Duodenal mucosa (tissue), 2 donors: ENCODE data around the gene SOX18.
"Not testable (repeated sequence)": the region's sequence is repeated elsewhere in the genome, so short reads cannot be mapped to it uniquely, and the experiment has no call there.

Experiments
- H3K27ac ChIP-seq: one replicate; pipeline ENCODE4 v1.7.0; 2013; ENCODE audit warnings: low read depth, low read length
- H3K27me3 ChIP-seq, 2 donors: one replicate each; pipeline ENCODE4 v1.7.0; 2013; ENCODE audit warnings: low read length in 2 of 2, control low read depth in 1 of 2; ENCODE audit not compliant: insufficient read depth in 2 of 2, control insufficient read depth in 1 of 2
- H3K36me3 ChIP-seq, 2 donors: one replicate each; pipeline ENCODE4 v1.7.0; 2013; ENCODE audit warnings: low read length in 2 of 2, control low read depth in 1 of 2; ENCODE audit not compliant: insufficient read depth in 2 of 2, control insufficient read depth in 1 of 2
- H3K4me1 ChIP-seq, 2 donors: one replicate each; pipeline ENCODE4 v1.7.0; 2013; ENCODE audit warnings: low read length in 2 of 2, control low read depth in 1 of 2; ENCODE audit not compliant: insufficient read depth in 2 of 2, control insufficient read depth in 1 of 2
- H3K4me3 ChIP-seq, 2 donors: one replicate each; pipeline ENCODE4 v1.7.0; 2013; ENCODE audit warnings: low read length in 2 of 2, low read depth in 1 of 2
- H3K9ac ChIP-seq, 2 donors: one replicate each; pipeline ENCODE4 v1.7.0; 2013; ENCODE audit warnings: low read length in 2 of 2, low read depth in 1 of 2
- H3K9me3 ChIP-seq, 2 donors: one replicate each; pipeline ENCODE4 v1.7.0; 2013; ENCODE audit warnings: low read length in 2 of 2, control low read depth in 1 of 2; ENCODE audit not compliant: control insufficient read depth in 1 of 2

SOX18 gene

GRCh38 chr20:64021124-64021975 lies 28.1 kb downstream of the SOX18 start:
- Histone ChIP-seq H3K4me3 (no peak overlapping the region), H3K27ac (no peak overlapping the region), H3K27me3 (no peaks in the 10 kb centered on the region), H3K9ac (no peak overlapping the region), H3K4me1 (peaks cover 17 to 19% of the 10 kb centered on the region in 2 donors), H3K36me3 (peaks cover 57 to 86% of the 10 kb centered on the region in 2 donors), H3K9me3 (no peaks in the 10 kb centered on the region)

DNA sequence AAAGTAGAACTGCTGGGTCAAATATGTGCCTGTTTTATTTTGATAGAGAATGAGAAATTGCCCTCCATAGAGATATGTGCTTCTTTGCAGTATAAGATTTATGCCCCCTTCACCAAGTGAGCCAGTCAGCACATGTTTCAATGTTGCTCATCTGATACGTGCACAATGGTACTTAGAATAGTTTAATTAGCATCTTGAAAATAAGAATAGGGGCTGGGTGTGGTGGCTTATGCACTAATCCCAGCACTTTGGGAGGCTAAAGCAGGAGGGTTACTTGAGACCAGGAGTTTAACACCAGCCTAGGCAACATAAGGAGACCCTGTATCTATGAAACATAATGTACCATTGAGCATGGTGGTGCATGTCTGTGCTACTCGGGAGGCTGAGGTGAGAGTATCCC lies 33.8 kb downstream of the SOX18 start:
- H3K9ac ChIP-seq: no peak overlapping the region
- peaks cover 45 to 74% of the 10 kb centered on the region in 2 donors for H3K36me3 ChIP-seq
- H3K4me3 ChIP-seq: no peak overlapping the region
- H3K4me1 ChIP-seq: no peaks in the 10 kb centered on the region
- H3K27me3 ChIP-seq: no peaks in the 10 kb centered on the region
- H3K9me3 ChIP-seq: peaks cover 0 to 1% of the 10 kb centered on the region in 2 donors
- H3K27ac ChIP-seq: no peak overlapping the region

DNA sequence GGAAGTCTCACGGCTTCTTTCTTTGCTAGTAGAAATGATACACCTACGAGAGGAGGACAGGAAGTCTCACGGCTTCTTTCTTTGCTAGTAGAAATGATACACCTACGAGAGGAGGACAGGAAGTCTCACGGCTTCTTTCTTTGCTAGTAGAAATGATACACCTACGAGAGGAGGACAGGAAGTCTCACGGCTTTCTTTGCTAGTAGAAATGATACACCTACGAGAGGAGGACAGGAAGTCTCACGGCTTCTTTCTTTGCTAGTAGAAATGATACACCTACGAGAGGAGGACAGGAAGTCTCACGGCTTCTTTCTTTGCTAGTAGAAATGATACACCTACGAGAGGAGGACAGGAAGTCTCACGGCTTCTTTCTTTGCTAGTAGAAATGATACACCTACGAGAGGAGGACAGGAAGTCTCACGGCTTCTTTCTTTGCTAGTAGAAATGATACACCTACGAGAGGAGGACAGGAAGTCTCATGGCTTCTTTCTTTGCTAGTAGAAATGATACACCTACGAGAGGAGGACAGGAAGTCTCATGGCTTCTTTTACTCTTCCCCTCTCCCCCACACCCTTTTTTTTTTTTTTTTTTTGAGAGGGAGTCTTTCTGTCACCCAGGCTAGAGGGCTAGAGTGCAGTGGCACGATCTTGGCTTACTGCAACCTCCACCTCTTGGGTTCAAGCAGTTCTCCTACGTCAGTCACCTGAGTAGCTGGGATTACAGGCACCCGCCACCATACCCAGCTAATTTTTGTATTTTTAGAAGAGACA lies 36.9 kb downstream of the SOX18 start:
- not testable (repeated sequence) for H3K4me1 ChIP-seq, H3K4me3 ChIP-seq, H3K9ac ChIP-seq, H3K27ac ChIP-seq, H3K9me3 ChIP-seq, H3K27me3 ChIP-seq
- peaks cover 43 to 75% of the 10 kb centered on the region in 2 donors for H3K36me3 ChIP-seq

- Histone ChIP-seq H3K36me3 (peaks cover 45 to 76% of the 10 kb centered on the region in 2 donors), H3K4me1 (no peaks in the 10 kb centered on the region), H3K27me3 (no peaks in the 10 kb centered on the region), H3K4me3 (no peak overlapping the region), H3K27ac (no peak overlapping the region), H3K9ac (no peak overlapping the region), H3K9me3 (peaks cover 0 to 1% of the 10 kb centered on the region in 2 donors)
These were observed 38.1 kb downstream of the SOX18 start for GRCh38 chr20:64011366-64011779.

- Histone ChIP-seq H3K9ac (no peak overlapping the region), H3K36me3 (peaks cover 43 to 72% of the 10 kb centered on the region in 2 donors), H3K9me3 (peaks cover 0 to 1% of the 10 kb centered on the region in 2 donors), H3K4me3 (no peak overlapping the region), H3K4me1 (no peaks in the 10 kb centered on the region), H3K27ac (no peak overlapping the region), H3K27me3 (no peaks in the 10 kb centered on the region)
These were observed 38.7 kb downstream of the SOX18 start for GRCh38 chr20:64010711-64011237.

DNA sequence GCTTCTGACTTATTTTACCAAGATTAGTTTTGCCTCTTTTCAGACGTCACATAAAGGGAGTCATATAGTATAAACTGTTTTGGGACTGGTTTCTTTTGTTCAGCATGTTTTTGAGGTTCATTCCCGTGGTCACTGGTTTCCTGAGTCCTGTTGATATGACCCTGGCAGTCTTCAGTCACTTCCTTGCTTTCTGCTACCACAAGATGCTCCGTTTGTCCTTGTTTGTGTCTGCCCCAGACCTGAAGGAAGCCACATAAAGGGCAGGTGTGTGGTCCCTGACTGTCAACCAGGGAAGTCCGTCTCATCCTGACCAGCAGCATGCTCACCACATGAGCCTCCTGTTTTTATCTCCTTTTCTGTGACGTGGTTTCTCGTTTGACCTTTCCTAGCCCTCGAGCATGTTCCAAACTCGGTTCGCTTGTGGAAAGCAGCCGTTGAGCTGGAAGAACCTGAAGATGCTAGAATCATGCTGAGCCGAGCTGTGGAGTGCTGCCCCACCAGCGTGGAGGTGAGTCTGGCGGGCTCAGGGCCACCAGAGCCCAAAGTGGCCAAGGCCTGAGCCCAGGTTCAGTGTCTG lies 39.5 kb downstream of the SOX18 start:
- no peaks in the 10 kb centered on the region for H3K27me3 ChIP-seq
- no peak overlapping the region for H3K9ac ChIP-seq
- H3K4me1 ChIP-seq: no peaks in the 10 kb centered on the region
- no peak overlapping the region for H3K27ac ChIP-seq
- peaks cover 37 to 72% of the 10 kb centered on the region in 2 donors for H3K36me3 ChIP-seq
- no peak overlapping the region for H3K4me3 ChIP-seq
- H3K9me3 ChIP-seq: peaks cover 0 to 1% of the 10 kb centered on the region in 2 donors

DNA sequence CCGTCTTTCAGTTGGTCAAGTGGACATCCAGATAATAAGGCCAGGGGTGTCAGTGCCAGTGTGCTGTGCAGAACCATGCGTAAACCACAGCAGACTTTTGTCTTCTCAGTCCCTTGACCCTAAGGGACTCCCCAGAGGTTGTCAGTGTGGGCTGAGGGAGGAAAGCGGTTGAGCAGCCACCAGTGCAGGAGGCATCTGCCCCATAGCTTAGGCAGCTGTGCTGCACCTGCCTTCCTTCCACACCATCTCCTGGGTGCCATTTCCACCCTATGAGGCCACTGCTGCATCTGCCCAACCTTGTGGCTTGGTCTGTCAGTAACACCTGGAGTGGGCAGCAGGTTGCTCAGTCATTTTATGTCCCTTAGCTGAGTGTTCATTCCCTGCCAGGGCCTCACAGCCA lies 42.5 kb downstream of the SOX18 start:
- no peak overlapping the region for H3K27ac ChIP-seq
- H3K9ac ChIP-seq: no peak overlapping the region
- peaks cover 41 to 73% of the 10 kb centered on the region in 2 donors for H3K36me3 ChIP-seq
- no peaks in the 10 kb centered on the region for H3K4me1 ChIP-seq
- H3K27me3 ChIP-seq: no peaks in the 10 kb centered on the region
- no peak overlapping the region for H3K4me3 ChIP-seq
- peaks cover 0 to 1% of the 10 kb centered on the region in 2 donors for H3K9me3 ChIP-seq

GRCh38 chr20:64006490-64006889 lies 42.9 kb downstream of the SOX18 start:
- H3K36me3 ChIP-seq: peaks cover 40 to 74% of the 10 kb centered on the region in 2 donors
- H3K4me3 ChIP-seq: no peak overlapping the region
- H3K27ac ChIP-seq: no peak overlapping the region
- H3K4me1 ChIP-seq: no peaks in the 10 kb centered on the region
- peaks cover 0 to under 1% of the 10 kb centered on the region in 2 donors for H3K9me3 ChIP-seq
- H3K9ac ChIP-seq: no peak overlapping the region
- H3K27me3 ChIP-seq: no peaks in the 10 kb centered on the region

- Histone ChIP-seq H3K9me3 (no peaks in the 10 kb centered on the region), H3K27me3 (no peaks in the 10 kb centered on the region), H3K4me1 (no peaks in the 10 kb centered on the region), H3K36me3 (peaks cover 30 to 72% of the 10 kb centered on the region in 2 donors), H3K9ac (no peak overlapping the region), H3K27ac (no peak overlapping the region), H3K4me3 (no peak overlapping the region)
These were observed 44.0 kb downstream of the SOX18 start for GRCh38 chr20:64005394-64005793.
